ENCODE measurements around the gene ASPG.

The ASPG gene

GRCh38 chr14:104115691-104116287 is 30.3 kb downstream of the ASPG start:
- DNase-seq (ENCODE audit: insufficient read length): no peak
- no peak for TF ChIP-seq POLR2AphosphoS5 (IDR thresholded peaks at IDR 0.05; ENCODE audit: low read depth, low read length)
- no peak for TF ChIP-seq TAF1 (IDR thresholded peaks at IDR 0.05; ENCODE audit: borderline replicate concordance, low read depth, low read length)
- no peak for TF ChIP-seq POLR2A (IDR thresholded peaks at IDR 0.05; ENCODE audit: low read depth, low read length)

GRCh38 chr14:104116288-104116755 is 30.8 kb downstream of the ASPG start:
- FAIRE-seq (no peak), DNase-seq (ENCODE audit: insufficient read length) (no peak)
- TF ChIP-seq POLR2AphosphoS5 (IDR thresholded peaks at IDR 0.05; ENCODE audit: low read depth, low read length) (no peak), POLR2A (IDR thresholded peaks at IDR 0.05; ENCODE audit: low read depth, low read length) (no peak), TAF1 (IDR thresholded peaks at IDR 0.05; ENCODE audit: borderline replicate concordance, low read depth, low read length) (no peak)

More at GRCh38 chr14:104115691-104116287, 30.3 kb downstream of the ASPG start:
- FAIRE-seq: no peak

- DNase-seq (ENCODE audit: insufficient read length): no peak
- no peak for TF ChIP-seq TAF1 (IDR thresholded peaks at IDR 0.05; ENCODE audit: borderline replicate concordance, low read depth, low read length)
- FAIRE-seq: no peak
Observed at GRCh38 chr14:104116756-104117340, 31.3 kb downstream of the ASPG start.

- no peak for TF ChIP-seq TAF1 (IDR thresholded peaks at IDR 0.05; ENCODE audit: borderline replicate concordance, low read depth, low read length)
- no peak for TF ChIP-seq POLR2A (IDR thresholded peaks at IDR 0.05; ENCODE audit: low read depth, low read length)
- no peak for TF ChIP-seq POLR2AphosphoS5 (IDR thresholded peaks at IDR 0.05; ENCODE audit: low read depth, low read length)
- FAIRE-seq: no peak
- no peak for DNase-seq (ENCODE audit: insufficient read length)
Observed at GRCh38 chr14:104117341-104118005, 32.0 kb downstream of the ASPG start.

- TF ChIP-seq POLR2AphosphoS5 (IDR thresholded peaks at IDR 0.05; ENCODE audit: low read depth, low read length) (no peak), POLR2A (IDR thresholded peaks at IDR 0.05; ENCODE audit: low read depth, low read length) (no peak), TAF1 (IDR thresholded peaks at IDR 0.05; ENCODE audit: borderline replicate concordance, low read depth, low read length) (no peak)
- no peak for FAIRE-seq
Observed at GRCh38 chr14:104118006-104118844, 32.7 kb downstream of the ASPG start.

GRCh38 chr14:104119119-104119487 is 33.6 kb downstream of the ASPG start:
- no peak for FAIRE-seq
- TF ChIP-seq TAF1 (IDR thresholded peaks at IDR 0.05; ENCODE audit: borderline replicate concordance, low read depth, low read length) (no peak), POLR2A (IDR thresholded peaks at IDR 0.05; ENCODE audit: low read depth, low read length) (no peak), POLR2AphosphoS5 (IDR thresholded peaks at IDR 0.05; ENCODE audit: low read depth, low read length) (no peak)

More at GRCh38 chr14:104118006-104118844, 32.7 kb downstream of the ASPG start:
- DNase-seq (ENCODE audit: insufficient read length): no peak

GRCh38 chr14:104119488-104120251 is 34.2 kb downstream of the ASPG start:
- DNase-seq (ENCODE audit: insufficient read length) (no peak), FAIRE-seq (no peak)
- TF ChIP-seq POLR2A (IDR thresholded peaks at IDR 0.05; ENCODE audit: low read depth, low read length): no peak
- no peak for TF ChIP-seq POLR2AphosphoS5 (IDR thresholded peaks at IDR 0.05; ENCODE audit: low read depth, low read length)
- TF ChIP-seq TAF1 (IDR thresholded peaks at IDR 0.05; ENCODE audit: borderline replicate concordance, low read depth, low read length): no peak

More at GRCh38 chr14:104119119-104119487, 33.6 kb downstream of the ASPG start:
- no peak for DNase-seq (ENCODE audit: insufficient read length)

GRCh38 chr14:104120281-104120741 is 34.8 kb downstream of the ASPG start:
- DNase-seq (ENCODE audit: insufficient read length) (no peak), FAIRE-seq (no peak)
- TF ChIP-seq TAF1 (IDR thresholded peaks at IDR 0.05; ENCODE audit: borderline replicate concordance, low read depth, low read length) (no peak), POLR2A (IDR thresholded peaks at IDR 0.05; ENCODE audit: low read depth, low read length) (no peak), POLR2AphosphoS5 (IDR thresholded peaks at IDR 0.05; ENCODE audit: low read depth, low read length) (no peak)

GRCh38 chr14:104121142-104121541 is 35.6 kb downstream of the ASPG start:
- DNase-seq (ENCODE audit: insufficient read length) (no peak), FAIRE-seq (no peak)
- TF ChIP-seq POLR2AphosphoS5 (IDR thresholded peaks at IDR 0.05; ENCODE audit: low read depth, low read length) (no peak), POLR2A (IDR thresholded peaks at IDR 0.05; ENCODE audit: low read depth, low read length) (no peak), TAF1 (IDR thresholded peaks at IDR 0.05; ENCODE audit: borderline replicate concordance, low read depth, low read length) (no peak)

GRCh38 chr14:104123879-104124278 is 38.4 kb downstream of the ASPG start:
- DNase-seq (ENCODE audit: insufficient read length) (no peak), FAIRE-seq (no peak)
- TF ChIP-seq POLR2A (IDR thresholded peaks at IDR 0.05; ENCODE audit: low read depth, low read length): no peak
- no peak for TF ChIP-seq POLR2AphosphoS5 (IDR thresholded peaks at IDR 0.05; ENCODE audit: low read depth, low read length)
- TF ChIP-seq TAF1 (IDR thresholded peaks at IDR 0.05; ENCODE audit: borderline replicate concordance, low read depth, low read length): no peak
